GM18909 (cell line): Measurements from ENCODE around the gene KDM4C.
"Not testable (repeated sequence)": the region's sequence is repeated elsewhere in the genome, so short reads cannot be mapped to it uniquely, and the experiment has no call there.

Experiments used
- ATAC-seq: cut with Tn5 transposase; IDR thresholded peaks from one replicate; pipeline ENCODE4 v1.9.1; 2021; ENCODE audit warnings: mild to moderate bottlenecking; ENCODE audit not compliant: unreplicated experiment, poor library complexity

KDM4C gene

DNA sequence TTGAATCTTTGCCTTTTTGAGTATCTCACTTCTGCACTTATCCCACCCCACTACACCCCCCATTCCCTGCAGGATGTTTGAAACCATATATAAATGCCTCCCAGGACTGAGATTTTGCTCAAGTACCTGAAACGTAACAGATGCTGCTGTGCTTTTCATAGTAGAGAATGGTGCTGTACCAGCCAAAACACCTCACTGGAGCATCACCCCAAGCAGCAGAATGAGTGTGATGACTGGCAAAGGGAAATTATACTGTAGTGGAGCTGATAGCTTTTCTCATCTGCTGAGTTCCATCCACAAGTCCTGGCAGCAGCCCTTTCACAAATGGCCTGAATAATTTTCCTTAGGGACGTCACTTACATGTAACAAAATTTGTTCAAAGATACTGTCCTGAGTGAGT is 246.1 kb downstream of the KDM4C start:
- no peak for ATAC-seq

DNA sequence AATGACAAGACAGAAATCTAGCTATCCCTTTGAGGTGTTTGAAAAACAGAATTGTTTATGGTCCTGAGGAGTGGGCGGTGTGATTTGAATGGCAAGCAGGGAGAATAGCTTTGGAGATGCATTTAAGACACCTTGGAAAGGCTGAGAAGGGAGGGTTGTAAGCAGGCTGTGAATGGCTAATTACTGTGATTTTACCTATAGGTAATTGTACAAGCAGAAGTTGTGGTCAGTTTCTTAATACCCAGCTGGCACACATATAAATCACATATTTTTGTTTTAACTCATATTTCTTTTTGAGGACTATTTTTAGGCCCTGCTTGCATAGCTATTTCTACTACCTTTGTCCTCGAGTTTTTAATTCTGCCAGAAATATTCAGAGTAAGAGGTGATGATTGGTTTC is 248.6 kb downstream of the KDM4C start:
- no peak for ATAC-seq

DNA sequence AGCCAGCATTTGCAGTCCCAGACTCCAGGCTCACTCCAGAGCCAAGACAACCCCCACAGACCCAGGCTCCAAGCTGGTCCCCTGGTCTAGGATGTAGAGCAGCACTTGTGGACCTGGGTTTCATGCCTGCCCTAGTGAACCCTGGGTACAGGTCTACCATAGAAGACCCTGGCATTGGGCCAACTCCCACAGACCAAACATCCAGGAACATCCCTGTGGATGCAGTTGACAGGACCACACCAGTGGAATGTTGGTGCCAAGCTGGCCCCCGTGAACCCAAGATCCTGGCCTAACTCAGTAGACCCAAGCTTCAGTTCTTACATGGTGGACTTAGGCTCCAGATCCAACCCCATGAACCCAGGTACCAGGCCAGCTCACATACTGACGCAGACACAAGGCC is 250.6 kb downstream of the KDM4C start:
- ATAC-seq = no peak

DNA sequence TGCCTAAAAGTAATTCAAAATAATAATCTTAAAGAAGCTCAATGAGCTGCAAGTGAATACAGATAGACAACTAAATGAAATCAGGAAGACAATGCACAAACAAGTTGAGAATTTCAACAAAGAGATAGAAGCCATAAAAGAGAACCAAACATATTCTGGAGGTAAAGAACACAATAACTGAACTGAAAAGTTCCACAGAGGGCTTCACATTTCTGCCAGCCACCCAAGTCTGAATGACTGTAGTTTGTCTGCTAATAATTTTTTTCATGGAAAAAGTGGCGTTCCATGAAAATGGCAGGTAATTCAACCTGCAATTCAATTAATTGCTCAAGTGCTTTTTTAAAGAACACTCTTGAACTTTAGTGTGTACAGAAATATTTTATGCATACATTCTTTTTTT is 251.3 kb downstream of the KDM4C start:
- ATAC-seq = no peak

DNA sequence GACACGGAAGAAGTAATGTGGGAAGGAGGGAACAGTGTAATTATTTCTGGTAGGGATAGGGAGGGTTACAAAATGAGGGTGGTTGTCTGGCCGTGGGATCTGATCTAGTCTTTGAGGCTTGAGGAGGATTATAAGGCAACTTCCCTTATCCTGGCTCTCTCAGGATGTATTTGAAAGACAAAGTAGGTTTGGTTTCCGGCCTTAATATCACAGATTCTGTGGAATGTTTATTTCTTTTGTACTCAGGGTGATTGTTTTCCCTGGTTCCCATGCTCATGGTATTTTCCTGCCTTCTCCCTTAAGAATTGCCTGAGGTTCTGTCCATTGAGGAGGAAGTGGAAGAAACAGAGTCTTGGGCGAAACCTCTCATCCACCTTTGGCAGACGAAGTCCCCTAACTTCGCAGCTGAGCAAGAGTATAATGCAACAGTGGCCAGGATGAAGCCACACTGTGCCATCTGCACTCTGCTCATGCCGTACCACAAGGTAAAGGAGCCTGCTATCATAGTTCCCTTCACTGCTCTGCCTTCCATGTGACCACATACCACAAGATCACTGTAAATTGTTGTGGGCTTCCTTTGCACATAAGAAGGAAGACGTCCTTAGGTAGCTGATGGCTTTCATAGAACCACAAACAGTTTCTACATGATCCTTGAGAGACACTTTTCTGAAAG is 253.8 kb downstream of the KDM4C start:
- peak; percentile 66 for ATAC-seq

DNA sequence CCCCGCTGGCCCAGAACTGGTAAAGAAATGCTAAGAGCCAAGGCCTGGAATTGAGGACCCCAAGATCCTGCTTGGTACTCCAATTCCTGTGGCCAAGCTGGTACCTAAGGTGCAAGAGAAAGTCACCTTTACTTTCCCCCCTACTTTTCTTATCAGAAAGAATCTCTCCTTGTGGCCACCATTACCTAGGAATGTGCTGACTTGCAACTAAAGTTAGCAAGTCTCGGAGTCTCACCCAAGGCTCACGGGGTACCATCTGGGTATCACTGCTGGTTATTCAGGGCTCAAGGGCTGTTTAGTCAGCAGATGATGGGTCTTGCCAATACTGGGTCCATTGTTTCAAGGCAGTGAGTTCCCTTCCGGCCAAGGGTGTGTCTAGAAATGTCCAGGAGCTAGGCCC is 270.2 kb downstream of the KDM4C start:
- ATAC-seq = no peak

DNA sequence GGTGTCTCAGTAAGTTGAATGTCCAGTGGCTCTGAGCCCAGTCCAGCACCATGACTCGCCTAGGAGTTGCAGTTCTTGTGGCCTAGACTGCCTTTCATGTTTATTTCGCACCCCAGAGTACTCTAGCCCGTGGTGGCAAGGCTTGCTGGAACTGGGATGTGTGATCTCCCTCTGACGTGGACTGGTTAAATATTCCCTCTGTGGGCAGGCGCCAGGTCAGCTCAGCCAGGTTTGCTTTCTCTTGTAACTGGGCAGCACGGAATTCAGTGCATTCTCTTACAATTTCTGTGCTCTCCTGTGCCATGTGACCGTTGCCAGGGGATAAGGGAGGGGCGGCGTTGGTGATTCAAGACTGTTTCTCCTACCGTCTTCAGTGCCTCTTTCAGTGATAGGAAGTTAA is 270.8 kb downstream of the KDM4C start:
- ATAC-seq = no peak

DNA sequence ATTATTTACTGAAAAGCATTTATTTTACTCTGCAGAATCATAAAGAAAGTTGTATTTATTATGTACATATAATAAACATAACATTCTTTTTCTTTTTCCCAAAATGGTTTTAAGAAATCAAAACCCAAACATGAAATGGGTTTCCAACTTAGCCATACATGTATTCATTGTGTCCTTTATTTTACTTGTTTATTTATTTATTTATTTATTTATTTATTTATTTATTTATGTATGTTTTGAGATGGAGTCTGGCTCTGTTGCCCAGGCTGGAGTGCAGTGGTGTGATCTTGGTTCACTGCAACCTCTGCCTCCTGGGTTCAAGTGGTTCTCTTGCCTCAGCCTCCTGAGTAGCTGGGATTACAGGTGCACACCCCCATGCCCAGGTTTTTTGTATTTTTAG is 273.2 kb downstream of the KDM4C start:
- ATAC-seq = not testable (repeated sequence)

DNA sequence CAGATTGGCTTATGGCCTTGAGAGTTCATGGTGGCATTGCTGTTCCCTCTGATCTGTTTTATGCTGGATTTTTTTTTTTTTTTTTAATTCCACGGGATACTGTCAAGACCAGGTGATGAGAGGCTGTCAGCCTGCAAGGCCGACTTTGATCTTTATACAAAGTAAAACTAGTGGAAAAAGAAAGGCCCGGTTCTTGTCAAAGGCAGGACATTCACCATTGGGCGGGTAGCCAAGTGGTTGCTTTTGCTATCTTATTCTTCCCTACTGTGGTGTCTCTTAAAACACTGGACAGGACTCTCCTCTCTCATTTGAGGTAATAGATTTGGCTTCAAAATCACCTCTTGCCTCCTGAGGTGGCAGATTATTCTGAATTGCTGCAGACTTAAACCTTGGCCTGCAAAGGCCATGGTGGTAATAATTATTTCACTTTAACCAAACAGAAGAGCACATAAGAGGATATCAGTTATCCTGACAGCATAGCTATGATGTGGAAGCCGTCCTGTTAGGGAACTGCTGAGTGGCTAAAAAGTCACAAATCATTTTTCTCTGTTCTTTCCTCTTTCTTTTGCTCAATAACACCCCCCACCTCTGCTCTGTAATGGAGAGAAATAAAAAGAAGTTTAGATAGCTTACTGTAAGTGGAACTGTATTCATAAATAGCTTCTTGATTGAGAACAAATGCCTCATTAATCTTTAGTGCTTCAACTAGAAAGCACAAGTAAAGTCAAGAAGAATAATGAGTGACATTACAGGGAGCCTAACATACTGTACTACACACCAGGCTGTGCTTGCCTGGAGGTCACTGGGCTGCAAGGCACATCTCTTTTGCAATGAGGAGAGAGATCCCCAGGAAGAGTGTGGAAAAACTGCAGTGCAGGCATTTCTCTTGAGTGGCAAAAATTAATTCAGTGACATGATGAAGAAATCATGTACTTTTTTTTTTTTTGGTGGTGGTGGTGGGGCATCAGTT is 275.6 kb downstream of the KDM4C start:
- no peak for ATAC-seq

DNA sequence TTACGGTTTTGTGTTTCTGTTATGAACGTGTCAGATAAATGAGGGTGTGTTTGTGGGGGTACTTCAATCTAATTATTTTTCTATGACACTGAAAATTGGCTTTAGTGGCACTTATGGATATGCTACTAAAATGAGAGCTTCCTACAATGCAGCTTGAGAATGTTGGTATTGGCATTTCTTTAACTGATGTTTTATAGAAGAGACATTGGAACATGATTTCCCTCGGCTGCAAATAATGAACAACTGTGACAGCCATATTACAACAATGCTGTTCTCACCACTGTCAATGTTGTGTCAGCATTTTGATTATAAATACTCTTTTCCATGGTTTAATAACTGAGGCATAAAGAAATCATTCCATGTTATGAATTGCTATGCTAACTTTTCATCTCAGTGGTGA is 279.4 kb downstream of the KDM4C start:
- no peak for ATAC-seq

DNA sequence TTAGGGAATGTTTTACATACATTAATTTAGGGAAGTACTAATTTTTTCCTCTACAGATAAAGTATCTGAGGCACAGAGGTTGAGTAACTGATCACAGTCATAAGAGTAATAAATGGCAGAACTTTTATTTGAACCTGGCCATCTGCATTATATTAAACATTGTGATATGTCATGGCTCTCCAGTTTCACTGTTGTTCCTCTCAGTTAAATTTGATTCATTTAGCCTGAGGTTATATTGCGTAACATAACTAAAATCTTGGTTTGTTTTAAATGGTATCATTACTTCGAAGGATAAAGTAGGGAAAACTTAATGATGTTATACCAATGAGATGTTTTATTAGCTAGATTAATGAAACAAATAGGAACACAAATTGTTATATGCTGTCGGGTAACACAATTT is 284.4 kb downstream of the KDM4C start:
- ATAC-seq = no peak

DNA sequence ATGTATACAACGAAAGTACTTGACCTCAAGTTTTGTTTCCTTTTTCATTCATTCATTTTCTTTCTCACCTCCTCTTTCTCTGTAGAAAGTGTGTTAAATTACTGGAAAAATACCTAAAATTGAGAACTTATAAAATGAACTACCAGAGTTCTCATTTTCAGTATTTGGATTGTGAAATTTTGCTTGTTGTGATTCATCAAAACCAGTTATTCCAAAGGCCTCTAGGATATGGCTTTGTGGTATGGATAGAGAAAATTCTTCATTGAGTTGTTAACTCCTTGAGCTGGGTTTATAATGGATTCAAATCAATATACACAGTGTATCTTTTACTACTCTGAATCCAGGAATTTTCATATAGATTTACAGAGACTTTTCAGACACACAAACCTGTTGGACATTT is 287.6 kb downstream of the KDM4C start:
- ATAC-seq = no peak

DNA sequence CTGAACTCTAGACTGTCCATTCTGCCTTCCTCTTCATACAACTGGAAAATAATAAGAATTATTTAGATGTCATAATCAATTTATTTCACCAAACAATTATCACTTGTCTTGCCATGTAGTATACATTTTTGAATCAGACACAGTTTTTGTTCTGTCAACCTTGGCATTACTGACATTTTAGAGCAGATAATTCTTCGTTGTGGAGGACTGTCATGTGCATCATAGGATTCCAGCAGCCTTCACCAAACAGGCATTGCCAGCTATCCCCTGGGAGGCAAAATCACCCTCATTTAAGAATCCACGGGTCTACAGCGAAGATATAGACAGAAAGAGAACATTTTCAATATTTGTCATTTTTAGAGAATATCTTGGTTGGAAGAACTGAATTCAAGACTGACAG is 293.9 kb downstream of the KDM4C start:
- ATAC-seq = no peak

DNA sequence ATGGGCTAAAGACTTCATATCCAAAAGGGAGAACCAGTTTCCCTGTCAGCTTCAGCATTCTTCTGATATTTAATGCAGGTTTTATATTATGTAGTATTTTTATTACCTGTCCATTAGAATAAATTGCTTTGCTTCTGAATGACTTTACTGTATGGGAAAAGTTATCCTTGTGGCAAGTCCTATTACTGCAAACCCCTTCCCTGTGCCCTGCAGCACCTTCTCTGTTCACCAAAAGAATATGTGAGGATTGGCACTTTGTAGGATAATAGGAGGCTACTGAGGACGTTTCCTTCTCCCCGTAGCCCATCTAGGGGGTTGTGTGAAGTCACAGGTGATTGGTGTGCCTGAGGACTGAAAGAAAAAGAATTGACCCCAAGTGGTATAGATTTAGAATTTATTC is 296.1 kb downstream of the KDM4C start:
- no peak for ATAC-seq

DNA sequence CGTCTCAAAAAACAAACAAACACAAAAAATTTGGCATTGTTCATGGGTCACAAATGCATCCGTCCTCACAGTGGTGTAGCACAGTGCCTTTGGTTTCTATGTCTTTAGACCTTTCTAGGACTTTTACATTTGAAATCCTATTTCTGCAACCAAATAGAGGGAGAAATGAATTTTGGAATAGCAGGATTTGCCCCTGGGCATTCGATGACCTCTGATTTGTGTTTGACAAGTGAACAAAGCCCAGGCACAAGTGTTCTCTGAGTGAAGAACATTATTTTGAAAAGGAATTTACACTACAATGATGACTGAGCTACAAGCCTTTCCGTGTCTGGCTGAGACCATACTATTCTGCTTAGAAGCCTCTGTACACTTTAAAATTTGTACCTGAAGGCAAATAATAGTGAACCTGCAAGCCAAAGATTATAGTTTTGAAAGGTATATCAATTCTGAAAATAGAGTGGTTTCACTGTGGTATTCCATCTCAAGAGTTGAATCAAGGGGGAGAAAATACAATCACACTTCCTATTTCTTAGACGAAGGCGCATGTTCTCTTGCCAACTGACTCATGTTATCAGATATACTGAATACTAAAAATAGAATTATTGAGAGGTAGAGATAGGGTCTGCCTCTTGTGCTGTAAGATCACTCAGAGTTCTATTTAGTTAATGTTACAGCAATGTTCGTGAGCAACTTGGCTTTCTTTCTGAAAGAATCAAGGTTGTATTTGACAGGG is 297.6 kb downstream of the KDM4C start:
- ATAC-seq = peak; percentile 35

DNA sequence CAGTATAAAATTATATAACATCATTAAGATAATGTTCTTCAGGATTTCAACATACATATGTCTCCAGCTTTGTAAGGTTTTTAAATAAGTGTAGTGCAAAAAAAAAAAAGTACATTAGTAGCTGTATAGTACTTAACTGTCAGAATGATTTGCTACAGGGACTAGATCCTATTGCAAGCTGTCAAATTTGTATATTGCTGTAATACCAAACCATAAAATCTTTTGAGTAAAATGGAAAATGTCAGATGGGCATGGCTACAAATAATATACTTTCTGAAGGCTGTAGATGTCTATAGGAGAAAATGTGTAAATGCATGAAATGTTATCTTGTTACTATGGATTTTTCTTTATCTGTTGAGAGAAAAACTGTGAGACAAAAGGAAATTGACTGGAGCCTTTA is 298.5 kb downstream of the KDM4C start:
- ATAC-seq = no peak

DNA sequence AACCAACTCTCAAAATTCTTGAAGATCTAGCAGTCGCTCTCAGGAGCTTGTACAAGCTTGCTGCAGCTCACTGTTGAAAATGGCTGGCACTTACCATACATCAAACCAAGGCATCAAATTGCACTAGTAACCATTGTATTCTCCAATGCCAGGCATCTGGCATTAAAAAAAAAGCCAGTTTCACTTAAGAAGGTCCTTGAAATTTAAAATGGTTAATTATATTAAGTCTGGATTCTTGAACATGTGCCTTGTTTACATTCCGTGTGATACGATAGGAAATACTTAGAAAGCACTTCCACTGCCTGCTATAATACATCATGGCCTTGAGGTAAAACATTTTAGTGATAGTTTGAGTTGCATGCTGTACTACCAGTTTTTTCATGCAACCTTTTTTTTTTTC is 300.7 kb downstream of the KDM4C start:
- no peak for ATAC-seq

DNA sequence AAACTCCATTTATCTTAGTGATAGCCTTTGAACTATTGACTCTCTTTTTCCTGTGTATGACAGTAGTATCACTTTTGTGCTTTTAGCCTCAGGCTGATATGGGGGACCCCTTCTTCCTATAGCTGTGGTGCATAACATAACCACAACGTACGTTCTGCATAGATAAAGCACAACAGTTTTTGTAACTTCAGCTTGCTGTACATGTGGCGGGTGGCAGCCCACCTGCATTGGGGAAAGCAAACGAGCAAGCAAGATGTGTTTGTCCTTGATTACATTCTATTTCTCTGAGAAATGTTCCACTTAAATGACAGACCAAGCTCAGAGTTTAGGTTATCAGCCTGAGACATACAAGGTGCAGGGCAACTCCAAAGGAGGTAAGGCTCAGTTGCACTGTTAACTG is 309.4 kb downstream of the KDM4C start:
- ATAC-seq = no peak

DNA sequence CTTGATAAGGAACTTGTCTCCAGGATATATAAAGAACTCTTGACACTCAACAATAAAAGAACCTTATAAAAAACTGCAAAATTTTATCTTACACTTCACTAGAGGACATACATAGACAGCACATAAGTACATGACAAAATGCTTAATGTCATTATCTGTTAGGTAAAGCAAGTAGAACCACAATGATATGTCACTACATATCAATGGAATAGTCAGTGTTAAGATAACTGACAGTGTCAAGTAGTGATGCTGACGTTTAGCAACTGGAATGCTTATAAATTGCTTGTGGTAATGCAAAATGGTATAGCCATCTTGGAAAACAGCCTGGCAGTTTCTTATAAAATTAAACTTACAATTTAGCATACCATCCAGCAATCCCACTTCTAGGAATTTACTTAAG is 314.1 kb downstream of the KDM4C start:
- ATAC-seq = no peak

DNA sequence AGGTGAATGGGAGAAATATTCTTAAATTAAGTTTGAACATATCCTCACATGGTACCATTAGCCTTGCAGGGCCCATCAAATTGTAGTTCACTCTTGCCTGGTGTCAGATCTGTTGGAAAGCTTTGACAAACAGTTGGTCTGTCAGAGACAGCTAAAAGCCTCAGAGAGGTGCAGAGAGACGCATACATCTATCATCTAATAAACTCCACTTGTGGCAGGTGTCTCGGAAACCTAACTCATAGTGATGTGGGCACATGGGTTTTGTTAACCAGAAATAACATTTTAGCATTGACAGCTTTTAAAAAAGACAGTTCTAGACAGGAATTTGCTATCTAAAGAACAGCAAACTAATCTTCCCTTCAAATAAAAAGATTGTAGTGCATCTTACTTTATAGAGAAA is 315.9 kb downstream of the KDM4C start:
- no peak for ATAC-seq

DNA sequence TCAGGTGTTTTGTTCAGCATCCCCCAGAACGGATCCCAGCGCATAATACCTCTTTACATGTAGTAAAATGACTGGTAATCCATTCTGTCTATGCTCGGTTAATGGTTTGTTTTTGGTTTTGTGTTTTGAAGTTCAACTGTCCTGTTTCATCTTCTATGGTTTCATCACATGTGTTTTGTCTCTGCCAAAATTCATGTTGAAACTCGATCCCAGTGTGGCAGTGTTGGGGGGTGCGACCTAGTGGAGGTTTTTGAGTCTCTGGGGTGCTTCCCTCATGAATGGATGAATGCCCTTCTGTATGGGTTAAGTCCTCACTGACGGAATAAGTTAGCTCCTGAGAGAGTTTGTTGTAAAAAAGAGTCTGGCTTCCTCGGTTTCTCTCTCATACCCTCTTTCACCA is 317.4 kb downstream of the KDM4C start:
- ATAC-seq = no peak
